BE2C (cell line): ENCODE measurements around the gene TMEM225B.
"Not testable (repeated sequence)": the region's sequence is repeated elsewhere in the genome, so short reads cannot be mapped to it uniquely, and the experiment has no call there.

Source experiments
- DNase-seq: peaks from one replicate; pipeline ENCODE4 v3.0.0-alpha.2; 2020
- H3K27me3 ChIP-seq: fragments of 250-450 bp; sonication (Bioruptor Pico); 2 replicates; pipeline ENCODE4 v1.5.1; 2020; ENCODE audit warnings: mild to moderate bottlenecking
- H3K36me3 ChIP-seq: fragments of 250-450 bp; sonication (Bioruptor Pico); 2 replicates; pipeline ENCODE4 v1.5.1; 2020; ENCODE audit warnings: mild to moderate bottlenecking
- H3K4me1 ChIP-seq: fragments of 250-450 bp; sonication (Bioruptor Pico); 2 replicates; pipeline ENCODE4 v1.5.1; 2020
- H3K4me3 ChIP-seq: 2 replicates; pipeline ENCODE4 v1.5.1; 2011; ENCODE audit warnings: low read depth, low read length
- H3K9me3 ChIP-seq: fragments of 250-450 bp; sonication (Bioruptor Pico); 2 replicates; pipeline ENCODE4 v1.5.1; 2020
- TF ChIP-seq, protein P1 (sequence below): IDR thresholded peaks from 2 replicates; pipeline ENCODE4 v1.5.1; 2012; ENCODE audit warnings: mild to moderate bottlenecking, low read depth, low read length

Gene TMEM225B

DNA sequence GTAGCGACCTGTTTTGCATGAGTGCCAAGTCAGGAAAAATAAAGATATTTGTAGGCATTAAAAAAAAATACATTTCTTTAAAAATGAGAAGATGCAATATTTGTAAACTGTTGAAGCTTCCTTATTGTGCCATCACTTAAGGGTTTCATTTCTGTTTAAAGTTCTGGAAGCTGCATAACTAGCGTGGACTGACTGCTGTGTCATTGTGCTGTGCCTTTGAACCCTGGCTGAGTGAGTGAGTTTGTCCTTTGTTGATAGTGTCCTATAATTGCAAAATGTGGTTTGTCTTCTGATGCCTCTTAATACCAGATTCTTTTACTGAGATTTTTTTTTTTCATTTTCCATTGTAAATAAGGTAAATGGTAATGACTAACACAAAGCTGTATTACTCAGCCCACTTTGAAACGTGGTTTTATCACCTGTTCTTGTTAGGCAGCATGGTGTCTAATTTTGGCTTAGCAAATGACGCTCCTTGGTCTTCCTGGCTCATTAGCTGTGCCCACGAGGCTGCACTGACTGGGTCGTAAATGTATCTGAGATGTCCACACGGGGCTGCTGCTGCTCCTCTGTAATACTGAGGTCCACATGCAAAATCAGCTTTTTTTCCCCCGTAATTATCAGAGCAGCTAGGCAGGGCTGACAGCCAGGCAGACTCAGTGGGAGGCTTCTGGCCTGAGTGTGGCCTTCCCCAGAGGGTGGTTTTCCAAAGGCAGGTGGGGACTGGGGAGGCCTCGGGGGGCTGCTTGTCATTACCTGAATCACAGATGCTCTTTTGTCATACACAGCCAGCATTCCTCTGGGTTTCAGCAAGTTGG, 33.4 kb downstream of the TMEM225B start:
- TF ChIP-seq, protein P1, sequence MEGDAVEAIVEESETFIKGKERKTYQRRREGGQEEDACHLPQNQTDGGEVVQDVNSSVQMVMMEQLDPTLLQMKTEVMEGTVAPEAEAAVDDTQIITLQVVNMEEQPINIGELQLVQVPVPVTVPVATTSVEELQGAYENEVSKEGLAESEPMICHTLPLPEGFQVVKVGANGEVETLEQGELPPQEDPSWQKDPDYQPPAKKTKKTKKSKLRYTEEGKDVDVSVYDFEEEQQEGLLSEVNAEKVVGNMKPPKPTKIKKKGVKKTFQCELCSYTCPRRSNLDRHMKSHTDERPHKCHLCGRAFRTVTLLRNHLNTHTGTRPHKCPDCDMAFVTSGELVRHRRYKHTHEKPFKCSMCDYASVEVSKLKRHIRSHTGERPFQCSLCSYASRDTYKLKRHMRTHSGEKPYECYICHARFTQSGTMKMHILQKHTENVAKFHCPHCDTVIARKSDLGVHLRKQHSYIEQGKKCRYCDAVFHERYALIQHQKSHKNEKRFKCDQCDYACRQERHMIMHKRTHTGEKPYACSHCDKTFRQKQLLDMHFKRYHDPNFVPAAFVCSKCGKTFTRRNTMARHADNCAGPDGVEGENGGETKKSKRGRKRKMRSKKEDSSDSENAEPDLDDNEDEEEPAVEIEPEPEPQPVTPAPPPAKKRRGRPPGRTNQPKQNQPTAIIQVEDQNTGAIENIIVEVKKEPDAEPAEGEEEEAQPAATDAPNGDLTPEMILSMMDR, result 0 out of 2 replicates have a peak, but pooled peaks have one; percentile 9

DNA sequence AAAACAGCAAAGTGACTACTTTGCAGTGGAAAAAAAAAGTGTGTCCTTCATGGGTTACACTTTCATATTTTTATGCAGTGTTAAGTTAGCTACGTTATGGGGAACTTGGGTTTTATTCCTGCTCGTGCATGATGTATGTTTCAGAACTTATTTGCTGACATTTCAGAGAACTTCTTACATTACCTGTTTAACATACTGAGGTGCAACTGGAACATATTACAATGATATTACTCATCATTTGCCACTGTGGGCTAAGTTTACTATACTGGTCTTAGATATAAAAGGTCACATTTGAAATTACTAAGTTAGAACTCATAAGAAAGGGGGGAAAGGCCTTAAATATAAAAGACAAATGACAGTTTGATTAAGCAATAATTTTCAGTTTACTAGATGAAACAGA, 39.3 kb downstream of the TMEM225B start:
- not testable (repeated sequence) for H3K4me1 ChIP-seq, H3K36me3 ChIP-seq

More for the DNA sequence above, 33.4 kb downstream of the TMEM225B start:
- peaks cover 46% of the 10 kb centered on the region for H3K36me3 ChIP-seq
- H3K27me3 ChIP-seq, result no peaks in the 10 kb centered on the region
- H3K4me1 ChIP-seq, result no peaks in the 10 kb centered on the region
- H3K9me3 ChIP-seq, result no peaks in the 10 kb centered on the region
- no peak for DNase-seq
- no peak overlapping the region for H3K4me3 ChIP-seq

DNA sequence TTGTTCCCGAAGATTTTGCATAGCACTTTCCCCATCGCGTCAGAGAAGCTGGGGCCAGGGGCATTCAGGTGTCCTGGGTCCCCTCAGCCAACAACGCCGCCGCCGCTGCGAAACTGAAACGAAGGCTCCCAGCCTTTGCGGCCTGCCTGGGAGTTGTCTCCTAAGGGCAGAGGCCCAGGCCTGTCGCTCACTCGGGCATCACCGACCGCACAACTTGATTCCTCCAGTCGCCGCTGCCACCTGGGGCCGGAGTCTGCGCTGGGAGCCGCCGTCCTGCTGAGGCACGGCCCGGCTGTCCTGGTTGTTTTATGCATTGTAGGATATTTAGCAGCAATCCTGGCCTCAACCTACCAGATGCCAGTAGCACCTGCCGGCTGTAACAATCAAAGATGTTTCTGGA, 40.7 kb downstream of the TMEM225B start:
- no peak for DNase-seq
- Histone ChIP-seq H3K27me3 (no peaks in the 10 kb centered on the region), H3K9me3 (no peaks in the 10 kb centered on the region), H3K36me3 (no peaks in the 10 kb centered on the region), H3K4me3 (no peak overlapping the region), H3K4me1 (no peaks in the 10 kb centered on the region)
- TF ChIP-seq, protein P1, result no peak

More for the DNA sequence above, 39.3 kb downstream of the TMEM225B start:
- H3K27me3 ChIP-seq, H3K9me3 ChIP-seq, DNase-seq, H3K4me3 ChIP-seq: not testable (repeated sequence)

DNA sequence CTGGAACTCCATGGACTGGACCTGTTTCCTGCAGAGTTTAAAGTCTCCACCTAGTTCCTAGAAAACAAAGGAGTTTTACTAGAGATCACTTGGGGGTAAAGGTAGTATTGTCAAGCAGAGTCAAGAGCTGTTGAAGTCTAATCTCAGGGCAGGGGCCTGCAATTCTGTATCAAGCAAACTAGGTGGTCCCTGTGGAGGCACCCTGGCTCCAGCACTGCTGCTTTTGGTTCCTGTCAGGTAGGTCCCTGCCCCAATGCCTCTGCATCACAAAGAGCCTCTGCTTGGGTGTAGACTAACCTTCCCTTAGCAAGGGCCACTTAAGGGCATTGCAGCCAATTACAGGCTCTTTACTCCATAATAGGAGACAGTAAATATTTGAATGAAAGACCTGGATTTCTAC, 41.2 kb downstream of the TMEM225B start:
- Histone ChIP-seq H3K4me3 (no peak overlapping the region), H3K4me1 (no peaks in the 10 kb centered on the region), H3K36me3 (no peaks in the 10 kb centered on the region), H3K9me3 (no peaks in the 10 kb centered on the region), H3K27me3 (no peaks in the 10 kb centered on the region)
- TF ChIP-seq, protein P1, result no peak
- no peak for DNase-seq

DNA sequence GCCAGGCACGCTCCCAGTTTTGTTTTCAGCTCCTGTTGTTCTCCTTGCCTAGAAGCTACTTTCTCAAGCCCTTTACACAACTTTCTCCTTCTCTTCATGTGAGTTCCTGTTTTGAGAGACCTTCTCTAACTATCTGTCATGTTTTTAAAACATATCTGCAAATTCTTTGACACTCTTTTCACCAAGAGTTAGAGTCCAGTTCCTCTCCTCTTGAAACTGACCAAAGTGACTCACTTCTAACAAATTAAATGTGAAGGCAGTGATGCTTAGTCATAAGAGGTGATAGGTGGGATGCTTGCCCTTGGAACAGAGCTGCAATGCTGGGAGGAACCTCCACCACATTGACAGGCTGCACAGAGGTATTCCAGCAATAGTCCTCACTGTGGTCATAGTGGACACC, 44.0 kb downstream of the TMEM225B start:
- TF ChIP-seq, protein P1, result no peak
- no peak overlapping the region for H3K4me3 ChIP-seq
- H3K9me3 ChIP-seq, result no peaks in the 10 kb centered on the region
- H3K36me3 ChIP-seq, result no peaks in the 10 kb centered on the region
- H3K27me3 ChIP-seq, result no peaks in the 10 kb centered on the region
- DNase-seq, result no peak
- H3K4me1 ChIP-seq, result no peaks in the 10 kb centered on the region

DNA sequence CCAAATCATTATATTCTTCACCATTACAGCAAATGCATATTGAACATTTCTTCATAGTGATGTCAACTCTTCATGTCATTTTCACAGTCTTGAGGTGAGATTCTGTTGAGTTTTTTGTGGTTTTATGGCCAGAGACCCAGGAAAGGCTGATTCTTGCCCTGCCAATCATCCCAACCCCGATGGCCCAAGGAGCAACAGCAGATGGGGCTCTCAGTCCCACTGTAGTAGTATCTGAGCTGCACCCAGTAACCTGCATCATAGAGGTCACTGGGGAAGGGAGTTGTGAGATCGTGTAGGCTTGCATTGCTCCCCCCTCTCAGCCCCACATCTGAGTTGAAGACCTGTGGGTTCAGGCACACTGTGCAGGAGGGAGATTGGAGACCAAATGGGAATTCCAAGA, 45.4 kb downstream of the TMEM225B start:
- no peaks in the 10 kb centered on the region for H3K4me1 ChIP-seq
- H3K27me3 ChIP-seq, result no peaks in the 10 kb centered on the region
- H3K9me3 ChIP-seq, result no peaks in the 10 kb centered on the region
- H3K4me3 ChIP-seq, result no peak overlapping the region
- TF ChIP-seq, protein P1, result no peak
- DNase-seq, result no peak
- no peaks in the 10 kb centered on the region for H3K36me3 ChIP-seq
